A549 (cell line): Measurements from ENCODE around the gene RASGRF1.

ENCODE experiments used
- EP300 ChIP-seq, 2 experiments: fragments of >200 bp; sonication (Bioruptor Twin); formaldehyde crosslinking; IDR thresholded peaks; 2 replicates in 1 of 2; 3 replicates in 1 of 2; pipeline ENCODE4 v1.6.1; 2016 to 2017
- FOSL2 ChIP-seq, 2 experiments: fragments of 450-650 bp in 1 of 2; fragments of >200 bp in 1 of 2; sonication (Bioruptor Twin) in 1 of 2; formaldehyde crosslinking; IDR thresholded peaks; 2 replicates each; pipeline versions ENCODE4 v1.5.0 to v1.6.1; 2016 to 2020; ENCODE audit warnings: mild to moderate bottlenecking in 1 of 2, moderate library complexity in 1 of 2
- JUN ChIP-seq, 2 experiments: fragments of >200 bp; sonication (Bioruptor Twin); formaldehyde crosslinking; IDR thresholded peaks; 2 replicates in 1 of 2; 3 replicates in 1 of 2; pipeline ENCODE4 v1.6.1; 2016 to 2017
- POLR2A ChIP-seq: IDR thresholded peaks from 2 replicates; pipeline ENCODE4 v1.6.1; 2012; ENCODE audit warnings: mild to moderate bottlenecking, low read length
- RNF2 ChIP-seq: fragments of 200-600 bp; sonication (generic); IDR thresholded peaks from 2 replicates; pipeline ENCODE4 v1.6.1; 2016; ENCODE audit warnings: low read depth, mild to moderate bottlenecking, antibody characterized with exemption, moderate library complexity, borderline replicate concordance
- TF ChIP-seq, protein P1 (sequence below): fragments of >200 bp; sonication (Bioruptor Twin); formaldehyde crosslinking; IDR thresholded peaks from 3 replicates; pipeline ENCODE4 v1.5.1; 2016
- TF ChIP-seq, protein P2 (sequence below): IDR thresholded peaks from 2 replicates; pipeline ENCODE4 v1.6.1; 2012
- TF ChIP-seq, protein P3 (sequence below): fragments of >200 bp; sonication (Bioruptor Twin); formaldehyde crosslinking; IDR thresholded peaks from 3 replicates; pipeline ENCODE4 v1.6.1; 2016

DNA sequence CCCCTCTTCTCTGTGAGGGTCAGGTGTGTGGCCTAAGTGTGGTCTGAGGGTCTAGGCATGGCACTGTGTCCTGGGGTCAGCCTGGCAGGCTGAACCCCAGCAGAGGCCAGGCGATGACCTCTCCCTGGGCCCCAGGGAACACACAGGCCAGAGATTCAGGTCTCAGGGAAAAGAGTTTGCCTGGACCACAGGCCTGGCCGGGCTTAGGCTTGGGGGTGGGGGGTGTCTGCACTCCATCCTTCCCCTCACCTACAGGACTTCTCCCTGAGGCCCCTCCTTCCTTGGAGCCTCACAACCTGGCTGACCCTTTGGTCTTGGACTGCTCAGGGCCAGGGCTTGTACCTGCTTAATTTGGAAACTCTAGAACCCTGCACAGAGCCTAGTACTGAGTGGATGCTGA lies 21.8 kb downstream of the RASGRF1 start:
- TF ChIP-seq, protein P1, sequence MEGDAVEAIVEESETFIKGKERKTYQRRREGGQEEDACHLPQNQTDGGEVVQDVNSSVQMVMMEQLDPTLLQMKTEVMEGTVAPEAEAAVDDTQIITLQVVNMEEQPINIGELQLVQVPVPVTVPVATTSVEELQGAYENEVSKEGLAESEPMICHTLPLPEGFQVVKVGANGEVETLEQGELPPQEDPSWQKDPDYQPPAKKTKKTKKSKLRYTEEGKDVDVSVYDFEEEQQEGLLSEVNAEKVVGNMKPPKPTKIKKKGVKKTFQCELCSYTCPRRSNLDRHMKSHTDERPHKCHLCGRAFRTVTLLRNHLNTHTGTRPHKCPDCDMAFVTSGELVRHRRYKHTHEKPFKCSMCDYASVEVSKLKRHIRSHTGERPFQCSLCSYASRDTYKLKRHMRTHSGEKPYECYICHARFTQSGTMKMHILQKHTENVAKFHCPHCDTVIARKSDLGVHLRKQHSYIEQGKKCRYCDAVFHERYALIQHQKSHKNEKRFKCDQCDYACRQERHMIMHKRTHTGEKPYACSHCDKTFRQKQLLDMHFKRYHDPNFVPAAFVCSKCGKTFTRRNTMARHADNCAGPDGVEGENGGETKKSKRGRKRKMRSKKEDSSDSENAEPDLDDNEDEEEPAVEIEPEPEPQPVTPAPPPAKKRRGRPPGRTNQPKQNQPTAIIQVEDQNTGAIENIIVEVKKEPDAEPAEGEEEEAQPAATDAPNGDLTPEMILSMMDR = no peak
- TF ChIP-seq FOSL2 (IDR thresholded peaks at IDR 0.05) (no peak), FOSL2 (CRISPR knock-in tag; IDR thresholded peaks at IDR 0.05) (no peak), POLR2A (no peak), JUN (IDR thresholded peaks at IDR 0.05) (no peak), RNF2 (no peak), EP300 (IDR thresholded peaks at IDR 0.05) (no peak)
- TF ChIP-seq, protein P2, sequence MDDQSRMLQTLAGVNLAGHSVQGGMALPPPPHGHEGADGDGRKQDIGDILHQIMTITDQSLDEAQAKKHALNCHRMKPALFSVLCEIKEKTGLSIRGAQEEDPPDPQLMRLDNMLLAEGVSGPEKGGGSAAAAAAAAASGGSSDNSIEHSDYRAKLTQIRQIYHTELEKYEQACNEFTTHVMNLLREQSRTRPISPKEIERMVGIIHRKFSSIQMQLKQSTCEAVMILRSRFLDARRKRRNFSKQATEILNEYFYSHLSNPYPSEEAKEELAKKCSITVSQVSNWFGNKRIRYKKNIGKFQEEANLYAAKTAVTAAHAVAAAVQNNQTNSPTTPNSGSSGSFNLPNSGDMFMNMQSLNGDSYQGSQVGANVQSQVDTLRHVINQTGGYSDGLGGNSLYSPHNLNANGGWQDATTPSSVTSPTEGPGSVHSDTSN = no peak
- TF ChIP-seq, protein P3, sequence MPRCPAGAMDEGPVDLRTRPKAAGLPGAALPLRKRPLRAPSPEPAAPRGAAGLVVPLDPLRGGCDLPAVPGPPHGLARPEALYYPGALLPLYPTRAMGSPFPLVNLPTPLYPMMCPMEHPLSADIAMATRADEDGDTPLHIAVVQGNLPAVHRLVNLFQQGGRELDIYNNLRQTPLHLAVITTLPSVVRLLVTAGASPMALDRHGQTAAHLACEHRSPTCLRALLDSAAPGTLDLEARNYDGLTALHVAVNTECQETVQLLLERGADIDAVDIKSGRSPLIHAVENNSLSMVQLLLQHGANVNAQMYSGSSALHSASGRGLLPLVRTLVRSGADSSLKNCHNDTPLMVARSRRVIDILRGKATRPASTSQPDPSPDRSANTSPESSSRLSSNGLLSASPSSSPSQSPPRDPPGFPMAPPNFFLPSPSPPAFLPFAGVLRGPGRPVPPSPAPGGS = no peak
